AG10803 (cell line): ENCODE measurements around the gene UFD1.

Source experiments
- DNase-seq: peaks from one replicate; pipeline ENCODE4 v3.0.0; 2010; ENCODE audit warnings: low read depth
- H3K4me3 ChIP-seq: 2 replicates; pipeline ENCODE4 v1.5.1; 2011; ENCODE audit warnings: mild to moderate bottlenecking, low read length, control low read depth
- TF ChIP-seq, protein P1 (sequence below): conservative IDR thresholded peaks from 2 replicates; pipeline ENCODE4 v1.5.1; 2011; ENCODE audit warnings: mild to moderate bottlenecking, low read length, control low read depth, inconsistent platforms

Gene UFD1

DNA sequence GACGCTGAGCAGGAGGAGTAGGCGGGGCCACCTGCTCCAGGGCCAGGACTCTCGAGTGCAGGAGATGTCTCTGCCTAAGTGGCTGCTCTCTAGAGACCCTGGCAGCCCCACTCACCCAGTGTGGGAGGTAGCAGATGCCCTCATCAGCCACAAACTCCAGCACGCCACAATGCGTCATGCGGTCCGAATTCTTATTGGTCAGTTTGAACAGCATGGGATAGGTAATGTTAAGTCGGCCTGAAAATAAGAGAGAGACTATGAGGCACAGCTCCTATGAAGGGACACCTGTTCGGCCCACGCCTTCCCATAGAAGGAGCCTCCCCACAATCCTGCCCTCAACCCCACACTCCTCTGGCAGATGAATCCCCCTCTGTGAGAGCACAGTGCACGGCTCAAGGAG lies 7.4 kb downstream of the UFD1 start:
- DNase-seq = no peak
- TF ChIP-seq, protein P1, sequence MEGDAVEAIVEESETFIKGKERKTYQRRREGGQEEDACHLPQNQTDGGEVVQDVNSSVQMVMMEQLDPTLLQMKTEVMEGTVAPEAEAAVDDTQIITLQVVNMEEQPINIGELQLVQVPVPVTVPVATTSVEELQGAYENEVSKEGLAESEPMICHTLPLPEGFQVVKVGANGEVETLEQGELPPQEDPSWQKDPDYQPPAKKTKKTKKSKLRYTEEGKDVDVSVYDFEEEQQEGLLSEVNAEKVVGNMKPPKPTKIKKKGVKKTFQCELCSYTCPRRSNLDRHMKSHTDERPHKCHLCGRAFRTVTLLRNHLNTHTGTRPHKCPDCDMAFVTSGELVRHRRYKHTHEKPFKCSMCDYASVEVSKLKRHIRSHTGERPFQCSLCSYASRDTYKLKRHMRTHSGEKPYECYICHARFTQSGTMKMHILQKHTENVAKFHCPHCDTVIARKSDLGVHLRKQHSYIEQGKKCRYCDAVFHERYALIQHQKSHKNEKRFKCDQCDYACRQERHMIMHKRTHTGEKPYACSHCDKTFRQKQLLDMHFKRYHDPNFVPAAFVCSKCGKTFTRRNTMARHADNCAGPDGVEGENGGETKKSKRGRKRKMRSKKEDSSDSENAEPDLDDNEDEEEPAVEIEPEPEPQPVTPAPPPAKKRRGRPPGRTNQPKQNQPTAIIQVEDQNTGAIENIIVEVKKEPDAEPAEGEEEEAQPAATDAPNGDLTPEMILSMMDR = no peak
- no peak overlapping the region for H3K4me3 ChIP-seq

DNA sequence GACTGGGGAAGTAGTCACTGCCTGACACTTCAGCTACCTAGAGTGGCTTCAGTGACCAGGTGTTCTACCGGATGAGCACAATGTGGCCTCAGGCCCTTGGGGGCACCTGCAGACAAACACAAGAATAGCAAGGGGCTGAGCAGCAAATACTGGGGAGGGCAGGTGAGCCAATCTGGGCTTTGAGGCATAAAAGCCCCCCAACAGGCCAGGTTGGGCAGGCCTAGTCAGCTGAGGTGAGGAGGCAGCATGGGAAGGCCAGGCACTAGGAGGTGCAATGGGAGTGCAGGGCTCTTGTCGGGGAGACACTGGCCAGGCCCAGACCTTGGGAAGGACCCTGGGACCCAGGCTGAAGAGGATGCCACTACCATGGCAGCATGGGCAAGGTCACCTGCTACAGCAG lies 9.0 kb downstream of the UFD1 start:
- TF ChIP-seq, protein P1 = no peak
- DNase-seq = no peak
- no peak overlapping the region for H3K4me3 ChIP-seq

DNA sequence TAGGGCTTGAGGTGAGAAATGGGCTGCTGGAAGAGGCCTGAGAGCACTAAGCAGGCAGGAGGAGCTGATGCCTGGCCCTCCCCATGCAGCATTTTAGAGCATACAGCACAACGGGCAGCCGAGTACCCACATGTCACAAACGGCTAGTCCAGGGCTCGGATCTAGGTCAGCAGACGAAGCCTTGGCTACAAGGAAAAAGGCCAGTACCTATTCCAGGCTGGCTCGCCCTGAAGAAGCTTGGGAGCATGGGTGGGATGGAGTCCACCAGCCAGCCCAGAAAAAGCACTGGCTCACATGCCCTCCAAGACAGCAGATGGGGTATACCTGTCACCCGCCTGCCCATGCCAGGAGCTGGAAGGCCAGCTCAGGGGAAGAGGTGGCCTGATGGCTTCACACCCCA lies 9.6 kb downstream of the UFD1 start:
- TF ChIP-seq, protein P1 = no peak
- no peak for DNase-seq
- no peak overlapping the region for H3K4me3 ChIP-seq

DNA sequence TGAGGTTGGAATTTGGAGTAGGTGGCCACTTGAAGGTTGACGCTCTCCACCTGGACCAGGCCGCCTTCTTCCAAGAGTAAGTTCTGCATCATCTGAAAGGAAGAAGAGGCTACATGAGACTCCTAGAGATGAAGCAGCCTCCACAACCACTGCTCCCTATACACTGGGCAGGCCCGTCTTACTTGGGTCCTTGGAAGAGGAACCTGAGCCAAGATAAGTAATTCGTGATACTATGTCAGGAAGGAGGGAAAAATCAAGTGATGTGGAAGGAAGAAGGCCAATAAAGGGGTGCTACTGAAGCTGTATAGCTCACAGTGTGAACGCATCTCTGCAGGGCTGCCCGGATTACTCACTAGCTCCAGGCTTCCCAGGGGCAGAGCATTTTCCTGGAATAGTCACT lies 11.1 kb downstream of the UFD1 start:
- no peak for DNase-seq
- no peak overlapping the region for H3K4me3 ChIP-seq
- TF ChIP-seq, protein P1 = no peak

DNA sequence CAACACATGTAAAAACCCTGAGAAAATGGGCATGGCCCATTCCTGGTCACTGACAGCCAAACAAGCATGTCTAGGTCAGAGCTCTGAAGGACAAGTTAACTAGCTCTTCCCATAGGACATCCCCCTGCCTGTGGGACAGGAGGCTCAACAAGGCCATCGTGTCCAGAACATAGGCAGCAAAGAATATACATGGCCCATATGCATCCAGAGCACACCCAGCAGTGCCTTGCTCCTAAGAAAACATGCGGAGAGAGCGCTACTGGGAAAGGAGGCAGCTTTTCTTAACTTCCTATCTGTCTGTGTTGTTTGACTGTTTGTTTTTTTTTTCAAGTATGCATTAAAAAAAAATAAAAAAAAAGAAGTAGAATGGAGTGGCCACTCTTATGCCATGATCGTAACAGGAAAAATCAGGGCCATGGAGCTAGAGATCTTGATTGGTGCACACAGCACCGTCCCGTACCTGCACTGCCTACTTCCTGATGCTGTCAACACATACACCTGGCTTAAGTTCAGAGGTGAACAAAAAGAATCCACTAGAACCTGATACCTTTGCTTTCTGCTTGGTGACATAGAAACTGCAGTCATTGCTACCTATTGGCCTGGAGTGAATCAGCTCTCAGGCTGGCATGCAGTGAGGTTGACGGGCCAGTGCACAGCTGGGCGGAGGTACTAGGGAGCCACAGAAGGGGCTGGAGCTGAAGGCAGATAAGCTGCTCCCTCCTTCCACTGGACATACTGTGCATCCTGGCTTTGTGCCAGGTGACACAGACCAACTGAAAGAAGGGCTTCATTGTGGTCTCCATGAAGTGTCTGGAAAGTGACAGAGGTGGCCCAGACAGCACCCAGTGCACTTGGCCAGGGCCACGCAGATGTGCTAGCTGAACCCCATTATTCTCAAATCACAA lies 11.9 kb downstream of the UFD1 start:
- TF ChIP-seq, protein P1 = no peak
- no peak overlapping the region for H3K4me3 ChIP-seq
- DNase-seq = no peak

DNA sequence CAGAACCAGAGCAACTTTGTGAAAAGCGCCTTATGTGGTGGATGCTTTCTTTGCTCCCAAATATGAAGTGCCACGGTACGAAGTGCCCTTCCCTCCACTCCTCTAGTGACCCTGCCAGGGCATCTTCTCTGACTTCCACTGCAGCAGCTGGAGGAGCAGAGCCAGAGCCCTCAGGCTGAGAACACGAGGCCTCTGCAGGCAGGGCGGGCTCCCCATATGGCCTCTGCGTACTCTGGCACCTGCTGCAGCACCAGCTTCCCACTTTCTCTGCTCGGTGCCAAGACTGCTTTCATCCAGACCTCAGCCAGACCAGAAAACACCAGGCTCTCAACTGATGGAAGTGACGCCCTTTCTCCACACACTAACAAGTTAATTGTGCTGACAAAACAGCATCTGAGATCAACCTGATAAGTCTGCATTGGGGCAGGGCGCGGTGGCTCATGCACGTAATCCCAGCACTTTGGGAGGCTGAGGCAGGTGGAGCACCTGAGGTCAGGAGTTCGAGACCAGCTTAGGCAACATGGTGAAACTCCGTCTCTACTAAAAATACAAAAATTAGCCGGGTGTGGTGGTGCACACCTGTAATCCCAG lies 12.8 kb downstream of the UFD1 start:
- H3K4me3 ChIP-seq = no peak overlapping the region
- TF ChIP-seq, protein P1 = no peak
- DNase-seq = no peak

DNA sequence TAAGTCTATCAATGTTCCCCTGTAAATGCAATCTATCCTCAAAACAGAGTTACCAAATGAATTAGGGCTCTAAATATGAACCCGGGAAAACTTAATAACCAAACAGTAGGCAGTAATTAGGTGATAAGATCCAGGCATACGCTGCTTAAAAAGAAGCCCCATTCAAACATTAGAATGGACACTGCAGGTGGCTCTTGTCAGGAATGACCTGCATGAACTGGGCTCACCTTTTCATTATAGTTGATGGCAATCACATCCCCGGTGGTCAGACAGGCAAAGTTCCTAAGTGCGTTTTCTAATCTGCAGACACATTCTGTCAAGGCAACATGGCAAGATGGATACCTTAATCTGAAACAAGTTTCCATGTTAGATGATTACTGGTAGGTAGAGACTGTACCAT lies 14.0 kb downstream of the UFD1 start:
- DNase-seq = no peak
- no peak overlapping the region for H3K4me3 ChIP-seq
- TF ChIP-seq, protein P1 = no peak
